ENCODE measurements around the gene CAMSAP3.

DNA sequence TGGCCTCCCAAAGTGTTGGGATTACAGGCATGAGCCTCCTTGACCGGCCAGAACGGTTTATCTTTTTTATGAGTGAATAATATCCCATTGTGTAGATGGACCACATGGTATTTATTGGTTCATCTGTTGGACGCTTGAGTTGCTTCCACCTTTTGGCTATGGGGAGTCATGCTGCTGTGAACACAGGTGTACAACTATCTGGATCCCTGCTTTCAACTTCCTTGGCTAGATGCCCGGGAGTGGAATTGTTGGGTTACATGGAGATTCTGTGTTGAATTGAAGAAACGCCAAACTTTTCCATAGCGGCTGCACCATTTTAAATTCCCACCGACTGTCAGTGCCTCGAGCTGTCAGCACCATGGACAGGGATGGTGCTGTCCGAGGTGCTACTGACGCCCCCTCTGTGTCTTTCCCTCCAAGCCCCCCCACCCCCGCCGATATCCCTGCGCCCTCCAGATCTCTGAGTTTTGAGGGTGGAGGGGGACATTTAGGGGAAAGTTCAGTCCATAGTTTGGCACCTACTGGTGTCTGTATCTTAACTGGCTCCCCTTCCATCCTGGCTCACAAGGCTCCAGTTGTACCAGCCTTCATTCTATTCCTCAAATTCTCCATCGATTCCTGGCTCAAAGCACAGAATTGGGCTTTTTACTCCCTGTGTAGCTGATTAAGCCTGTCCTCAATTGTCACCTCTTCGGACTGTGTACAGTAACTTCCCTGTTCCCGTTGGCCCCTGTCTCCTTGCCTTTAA is 32.8 kb upstream of the CAMSAP3 start:
- TF ChIP-seq, protein P1, sequence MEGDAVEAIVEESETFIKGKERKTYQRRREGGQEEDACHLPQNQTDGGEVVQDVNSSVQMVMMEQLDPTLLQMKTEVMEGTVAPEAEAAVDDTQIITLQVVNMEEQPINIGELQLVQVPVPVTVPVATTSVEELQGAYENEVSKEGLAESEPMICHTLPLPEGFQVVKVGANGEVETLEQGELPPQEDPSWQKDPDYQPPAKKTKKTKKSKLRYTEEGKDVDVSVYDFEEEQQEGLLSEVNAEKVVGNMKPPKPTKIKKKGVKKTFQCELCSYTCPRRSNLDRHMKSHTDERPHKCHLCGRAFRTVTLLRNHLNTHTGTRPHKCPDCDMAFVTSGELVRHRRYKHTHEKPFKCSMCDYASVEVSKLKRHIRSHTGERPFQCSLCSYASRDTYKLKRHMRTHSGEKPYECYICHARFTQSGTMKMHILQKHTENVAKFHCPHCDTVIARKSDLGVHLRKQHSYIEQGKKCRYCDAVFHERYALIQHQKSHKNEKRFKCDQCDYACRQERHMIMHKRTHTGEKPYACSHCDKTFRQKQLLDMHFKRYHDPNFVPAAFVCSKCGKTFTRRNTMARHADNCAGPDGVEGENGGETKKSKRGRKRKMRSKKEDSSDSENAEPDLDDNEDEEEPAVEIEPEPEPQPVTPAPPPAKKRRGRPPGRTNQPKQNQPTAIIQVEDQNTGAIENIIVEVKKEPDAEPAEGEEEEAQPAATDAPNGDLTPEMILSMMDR (IDR thresholded peaks at IDR 0.05) = no peak
- TF ChIP-seq EZH2 (IDR thresholded peaks at IDR 0.05; ENCODE audit: borderline replicate concordance, insufficient read depth, low read depth, low read length, poor library complexity, severe bottlenecking) = no peak

All from B cell (primary cell).